ENCODE data around the gene TLL1. TPM values are rescaled to one million over a fixed set of nuclear protein-coding genes. Genes with fewer than 3 reads are reported as not detected.

TLL1 gene
- polyA plus RNA-seq, 3 donors: 1.6 to 2.1 (median 1.9) TPM

DNA sequence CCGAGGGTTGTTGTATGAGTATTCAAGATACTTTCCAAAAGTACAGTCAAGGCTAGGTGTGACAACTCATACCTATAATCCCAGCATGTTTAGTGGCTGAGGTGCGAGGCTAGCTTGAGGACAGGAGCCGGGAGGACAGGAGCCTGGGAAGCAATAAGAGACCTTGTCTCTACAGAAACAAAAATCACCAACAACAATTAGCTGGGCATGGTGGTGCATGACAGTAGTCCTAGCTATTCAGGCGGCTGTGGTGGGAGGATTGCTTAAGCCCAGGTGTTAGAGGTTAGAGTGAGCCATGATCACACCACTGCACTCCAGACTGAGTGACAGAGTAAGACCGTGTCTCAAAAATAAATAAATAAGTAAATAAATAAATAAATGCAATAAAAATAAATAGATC, 91.6 kb downstream of the TLL1 start:
- no peak for DNase-seq (ENCODE audit: extremely low read depth in 1 of 11, low read depth in 9 of 11, low spot score in 4 of 11)

DNA sequence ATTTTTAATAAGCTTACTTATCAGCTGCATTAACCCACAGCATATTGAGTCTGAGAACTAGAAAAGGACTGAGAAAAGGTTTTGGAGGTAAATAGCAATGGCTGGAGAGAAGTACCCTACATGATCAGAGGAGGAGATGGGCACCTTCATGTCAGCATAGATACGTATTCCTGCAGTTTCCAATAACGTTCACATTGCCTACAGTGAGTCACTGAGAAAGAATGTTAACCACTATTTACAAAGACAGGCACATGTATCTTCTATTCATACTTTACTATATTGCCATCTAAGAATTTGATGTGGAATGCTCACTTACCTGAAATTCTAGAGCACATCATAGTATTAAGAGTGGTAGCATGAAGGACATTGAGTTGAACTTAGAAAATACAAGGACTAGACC, 92.5 kb downstream of the TLL1 start:
- no peak for DNase-seq (ENCODE audit: extremely low read depth in 1 of 11, low read depth in 9 of 11, low spot score in 4 of 11)

DNA sequence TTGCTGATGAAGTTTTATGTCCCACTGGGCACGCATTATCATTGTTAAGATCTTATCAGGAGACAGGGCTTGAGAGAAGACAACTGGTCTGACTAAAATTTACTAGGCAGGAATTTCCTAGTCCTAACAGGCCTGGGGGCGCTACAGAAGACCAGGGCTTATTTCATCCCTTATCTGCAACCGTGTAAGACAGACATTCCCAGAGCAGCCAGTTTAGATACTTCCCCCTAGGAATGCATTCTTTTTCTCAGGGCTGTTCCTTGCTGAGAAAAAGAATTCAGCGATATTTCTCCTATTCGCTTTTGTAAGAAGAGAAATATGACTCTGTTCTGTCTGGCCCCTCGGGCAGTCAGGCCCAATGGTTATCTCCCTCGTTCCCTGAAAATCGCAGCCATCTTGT, 93.8 kb downstream of the TLL1 start:
- DNase-seq (ENCODE audit: extremely low read depth in 1 of 11, low read depth in 9 of 11, low spot score in 4 of 11): no peak

DNA sequence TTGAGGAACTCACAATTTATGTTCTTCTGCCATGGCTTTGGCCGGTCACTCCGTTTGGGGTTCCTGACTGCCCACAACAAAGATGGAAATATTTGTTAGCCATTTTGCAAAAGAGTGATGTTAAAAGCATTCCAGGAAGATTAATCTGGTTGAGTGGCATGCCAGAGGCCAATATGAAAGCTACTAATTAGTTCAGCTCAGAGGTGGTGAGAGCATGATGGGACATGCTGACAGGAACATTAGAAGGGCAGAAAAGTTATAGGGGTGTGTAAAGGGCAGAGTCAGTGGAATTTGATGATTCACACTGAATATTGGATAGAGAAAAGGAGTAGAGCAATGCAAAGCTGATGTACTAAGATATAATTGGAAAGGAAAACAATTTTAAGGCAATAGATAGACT, 94.4 kb downstream of the TLL1 start:
- DNase-seq (ENCODE audit: extremely low read depth in 1 of 11, low read depth in 9 of 11, low spot score in 4 of 11): no peak

DNA sequence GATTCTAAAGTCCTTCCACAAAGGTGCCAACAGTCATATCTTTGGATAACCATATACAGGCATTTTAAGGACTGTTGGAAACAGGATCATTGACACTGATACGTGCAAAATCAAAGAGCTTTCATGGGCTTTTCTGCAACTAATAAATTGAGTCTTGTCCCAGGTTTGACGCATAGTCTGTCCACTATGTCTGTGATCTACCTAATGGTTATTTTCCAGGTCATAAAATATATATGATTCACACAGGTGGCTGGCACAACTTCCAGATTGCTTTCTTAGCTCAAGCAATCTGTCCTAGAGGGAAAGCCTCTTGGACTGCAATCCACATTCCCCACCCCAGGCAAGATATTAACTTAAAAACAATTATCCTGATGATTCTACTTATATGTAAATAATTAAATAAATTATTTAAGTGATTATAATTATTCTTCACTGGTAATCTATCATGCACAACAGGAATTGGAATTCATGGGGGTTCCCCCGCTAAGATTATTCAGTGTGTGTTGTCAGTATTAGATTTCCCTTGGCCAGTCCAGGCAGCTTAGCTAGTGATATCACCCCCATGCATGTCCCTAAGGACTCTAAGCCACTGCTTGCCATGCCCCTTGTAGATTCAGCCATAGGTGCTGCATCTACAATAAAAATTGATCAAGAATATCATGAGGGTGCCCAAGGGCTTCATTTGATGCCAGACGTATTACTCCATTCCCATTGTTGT, 97.8 kb downstream of the TLL1 start:
- DNase-seq (ENCODE audit: extremely low read depth in 1 of 11, low read depth in 9 of 11, low spot score in 4 of 11): no peak

DNA sequence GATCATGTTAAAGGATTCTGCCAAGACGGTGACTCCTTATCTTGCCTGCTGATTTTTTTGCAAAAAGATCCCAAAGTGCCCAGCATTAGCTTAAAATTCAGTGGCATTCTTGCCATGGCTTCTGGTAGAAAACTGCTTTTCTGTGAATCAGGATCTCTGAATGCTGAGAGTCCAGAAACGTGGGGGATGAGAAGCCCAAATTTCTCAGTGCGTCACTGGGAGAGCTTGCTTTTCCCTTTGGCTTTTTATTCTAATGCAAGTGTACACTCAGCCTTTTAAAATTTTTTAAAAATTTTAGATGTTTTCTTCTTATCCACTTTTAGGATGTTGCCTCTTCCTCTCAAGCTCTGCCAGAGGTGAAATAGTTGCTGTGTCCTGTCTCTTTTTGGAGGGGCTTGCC, 98.4 kb downstream of the TLL1 start:
- DNase-seq (ENCODE audit: extremely low read depth in 1 of 11, low read depth in 9 of 11, low spot score in 4 of 11): no peak

DNA sequence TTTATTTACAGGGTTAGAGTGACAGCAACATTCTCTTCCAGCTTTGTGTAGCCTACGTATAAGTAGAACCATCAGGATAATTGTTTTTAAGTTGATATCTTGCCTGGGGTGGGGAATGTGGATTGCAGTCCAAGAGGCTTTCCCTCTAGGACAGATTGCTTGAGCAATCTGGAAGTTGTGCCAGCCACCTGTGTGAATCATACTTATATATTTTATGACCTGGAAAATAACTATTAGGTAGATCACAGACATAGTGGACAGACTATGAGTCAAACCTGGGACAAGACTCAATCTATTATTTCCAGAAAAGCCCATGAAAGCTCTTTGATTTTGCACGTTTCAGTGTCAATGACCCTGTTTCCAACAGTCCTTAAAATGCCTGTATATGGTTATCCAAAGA, 98.9 kb downstream of the TLL1 start:
- DNase-seq (ENCODE audit: extremely low read depth in 1 of 11, low read depth in 9 of 11, low spot score in 4 of 11): no peak

DNA sequence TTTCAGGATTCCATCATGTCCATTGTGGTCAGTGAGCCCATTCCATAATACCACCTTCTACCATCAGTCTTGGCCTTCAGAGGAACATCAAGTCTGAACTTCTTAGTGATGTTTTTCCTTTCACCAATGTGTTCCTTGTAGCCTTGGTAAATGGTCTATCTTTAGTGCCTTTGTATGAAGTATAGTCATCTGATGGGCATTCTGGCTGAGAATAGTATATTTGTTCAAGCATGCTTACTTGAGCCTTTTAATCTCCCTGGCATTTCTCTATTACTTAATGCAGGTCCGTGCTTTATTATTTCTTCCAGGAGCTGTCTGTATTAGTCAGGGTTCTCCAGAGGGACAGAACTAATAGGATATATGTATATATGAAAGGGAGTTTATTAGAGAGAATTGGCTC, 99.7 kb downstream of the TLL1 start:
- no peak for DNase-seq (ENCODE audit: extremely low read depth in 1 of 11, low read depth in 9 of 11, low spot score in 4 of 11)

DNA sequence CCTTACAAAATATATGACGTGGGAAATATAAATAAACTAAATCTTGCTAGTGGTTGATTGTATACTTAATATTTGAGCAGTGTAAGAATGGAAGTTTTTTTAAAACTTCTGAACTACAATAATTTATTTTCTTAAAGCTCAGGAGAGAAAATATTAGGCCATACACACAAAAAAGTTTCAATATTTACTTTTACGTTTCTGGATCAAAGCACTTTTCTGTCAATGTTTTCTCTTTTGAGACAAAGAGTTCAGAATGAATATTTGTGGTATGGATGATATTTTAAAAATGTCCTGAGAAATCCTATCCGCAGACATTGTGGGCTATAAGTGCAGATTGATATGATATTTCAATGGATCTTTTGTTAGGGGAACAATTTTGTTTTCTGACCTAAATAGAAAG, 109.9 kb downstream of the TLL1 start:
- DNase-seq (ENCODE audit: extremely low read depth in 1 of 11, low read depth in 9 of 11, low spot score in 4 of 11): no peak

DNA sequence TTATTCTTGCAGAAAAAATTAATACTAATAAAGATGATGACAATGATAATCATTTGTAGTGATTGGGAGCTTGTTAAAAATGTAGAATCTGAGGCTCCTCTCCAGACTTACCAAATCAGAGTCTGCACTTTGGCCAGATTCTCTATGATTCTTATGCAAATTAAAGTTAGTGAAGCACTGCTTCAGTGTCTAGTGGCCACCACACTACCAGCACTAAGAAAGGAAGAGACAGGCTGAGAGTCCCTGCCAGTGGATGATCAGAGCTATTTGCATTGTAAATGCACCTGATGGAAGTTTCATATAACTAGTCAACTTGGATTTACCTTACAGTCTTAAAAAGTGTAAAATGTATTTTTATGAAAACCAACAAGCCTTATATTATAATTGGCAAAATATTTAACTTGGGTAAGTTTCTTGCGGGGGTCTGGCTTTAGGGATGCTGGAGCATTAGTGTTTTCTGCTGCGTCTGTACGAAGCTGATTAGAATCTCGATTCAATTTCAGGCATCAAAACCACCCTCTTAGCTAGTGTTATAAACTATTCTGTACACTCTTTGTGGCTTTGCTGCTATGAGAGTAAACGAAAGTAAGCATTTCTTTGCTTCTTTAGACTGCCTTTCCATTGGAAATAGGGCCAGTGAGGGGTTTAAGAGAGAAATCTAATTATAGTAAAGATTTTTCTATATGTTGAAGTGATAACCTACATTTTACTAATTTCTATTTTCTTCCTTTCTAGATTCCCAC, 114.1 kb downstream of the TLL1 start:
- DNase-seq (ENCODE audit: extremely low read depth in 1 of 11, low read depth in 9 of 11, low spot score in 4 of 11): no peak

DNA sequence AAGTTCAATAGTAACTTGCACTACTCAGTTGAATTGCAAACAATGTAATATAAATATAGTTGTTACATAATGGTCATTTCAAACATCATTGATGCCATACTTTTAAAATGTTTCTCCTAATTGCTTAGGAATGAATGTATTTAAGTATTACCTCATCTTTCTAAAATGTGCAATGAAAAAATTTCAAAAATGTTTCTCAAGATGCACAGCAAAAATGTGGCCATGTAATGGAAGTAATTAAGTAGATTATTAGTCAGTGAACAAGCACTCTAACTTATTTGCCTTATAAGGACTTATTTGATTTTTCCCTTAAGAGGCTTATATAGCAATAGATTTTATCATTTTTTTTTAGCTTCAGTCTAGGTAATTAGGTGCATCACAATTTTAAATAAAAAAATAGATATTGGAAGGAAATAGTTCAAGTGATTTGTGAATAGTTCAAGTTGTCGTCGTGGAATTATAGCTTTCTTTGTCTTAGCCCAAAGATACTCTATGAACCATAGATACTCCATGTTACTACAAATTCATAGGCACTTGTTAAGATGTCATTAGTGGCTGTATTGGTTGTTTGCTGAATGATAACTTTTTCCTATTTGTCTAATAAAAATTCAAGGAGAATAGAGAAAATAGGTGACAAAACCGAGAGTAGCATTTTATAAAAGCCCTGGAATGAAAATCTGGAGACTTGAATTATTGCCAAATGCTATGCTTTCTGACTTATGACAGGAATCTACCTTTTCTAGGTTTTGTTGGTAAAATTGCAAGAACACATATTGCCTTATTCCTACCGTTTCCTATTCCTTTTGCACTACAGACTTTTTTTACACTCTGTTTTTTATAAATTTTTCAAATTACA, 118.5 kb downstream of the TLL1 start:
- no peak for DNase-seq (ENCODE audit: extremely low read depth in 1 of 11, low read depth in 9 of 11, low spot score in 4 of 11)

DNA sequence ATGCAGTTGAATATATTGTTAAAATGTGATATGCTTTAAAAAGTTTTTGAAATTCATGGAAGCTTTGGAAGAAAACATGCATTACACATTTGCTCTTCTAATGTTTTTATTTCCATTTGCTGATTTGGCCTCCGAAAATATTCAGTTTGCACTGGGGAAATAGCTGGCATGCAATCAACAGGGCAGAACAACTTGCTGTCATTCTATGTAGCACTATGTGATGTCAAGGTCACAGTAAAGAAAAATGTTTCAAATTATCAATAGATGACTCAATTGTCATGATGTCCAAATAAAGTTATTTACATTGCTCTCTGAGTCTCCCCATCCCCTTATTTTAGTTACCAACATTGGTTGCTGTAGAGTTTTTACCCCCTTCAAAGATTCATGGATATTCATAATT, 119.2 kb downstream of the TLL1 start:
- no peak for DNase-seq (ENCODE audit: extremely low read depth in 1 of 11, low read depth in 9 of 11, low spot score in 4 of 11)

DNA sequence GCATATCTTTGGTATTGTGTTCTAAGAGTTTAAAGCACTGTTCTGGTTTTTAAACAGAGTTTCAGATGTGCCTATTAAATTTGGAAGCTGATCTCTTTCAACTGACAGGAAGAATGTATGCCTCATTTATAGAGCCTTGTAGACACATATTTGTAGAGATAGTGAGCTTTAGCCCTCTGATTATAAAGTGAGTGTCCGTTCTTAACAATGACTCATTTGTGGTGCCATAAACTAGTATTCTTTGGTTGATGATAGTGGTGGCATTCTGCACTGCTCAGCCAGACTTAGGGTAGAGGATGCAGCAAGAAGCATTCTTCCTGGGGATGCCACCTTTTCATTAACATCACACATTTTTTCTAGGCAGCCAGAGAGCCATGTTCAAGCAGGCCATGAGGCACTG, 121.7 kb downstream of the TLL1 start:
- no peak for DNase-seq (ENCODE audit: extremely low read depth in 1 of 11, low read depth in 9 of 11, low spot score in 4 of 11)

DNA sequence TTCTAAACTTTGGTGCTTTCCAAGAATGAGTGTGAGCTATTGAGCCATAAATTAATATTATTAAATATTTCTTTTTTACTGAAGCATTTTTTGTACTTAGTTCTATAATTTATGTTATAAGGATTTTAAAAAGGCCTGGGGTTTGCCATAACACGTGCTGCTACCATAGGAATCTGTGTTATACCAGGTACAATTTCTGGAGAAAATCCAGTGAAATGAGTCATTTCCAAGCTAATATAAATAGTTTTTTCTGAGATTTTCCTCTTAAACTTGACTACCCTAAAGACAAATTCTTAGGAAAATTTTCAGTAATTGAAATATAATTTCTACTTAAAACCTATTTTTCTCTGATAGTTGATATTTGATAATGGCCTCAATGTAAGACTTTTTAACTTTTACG, 130.8 kb downstream of the TLL1 start:
- no peak for DNase-seq (ENCODE audit: extremely low read depth in 1 of 11, low read depth in 9 of 11, low spot score in 4 of 11)

DNA sequence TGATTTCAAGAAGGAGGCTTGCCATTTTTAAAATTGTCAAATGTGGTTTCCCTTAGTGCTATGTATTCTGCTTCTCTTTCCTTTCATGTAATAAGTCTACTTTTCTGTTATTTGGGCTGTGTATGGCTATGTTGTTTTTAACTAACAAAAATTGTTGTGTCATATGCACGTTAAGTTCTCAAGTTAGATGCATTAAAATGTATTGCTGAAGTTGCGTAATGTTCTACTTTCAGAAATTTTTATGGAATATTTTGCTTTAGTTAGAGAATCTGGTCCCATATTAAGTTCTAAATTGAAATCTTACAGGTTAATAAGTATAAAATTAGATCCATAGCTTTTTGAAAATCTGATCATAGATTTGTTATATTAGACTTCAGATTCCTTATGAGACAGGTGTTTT, 133.2 kb downstream of the TLL1 start:
- no peak for DNase-seq (ENCODE audit: extremely low read depth in 1 of 11, low read depth in 9 of 11, low spot score in 4 of 11)

DNA sequence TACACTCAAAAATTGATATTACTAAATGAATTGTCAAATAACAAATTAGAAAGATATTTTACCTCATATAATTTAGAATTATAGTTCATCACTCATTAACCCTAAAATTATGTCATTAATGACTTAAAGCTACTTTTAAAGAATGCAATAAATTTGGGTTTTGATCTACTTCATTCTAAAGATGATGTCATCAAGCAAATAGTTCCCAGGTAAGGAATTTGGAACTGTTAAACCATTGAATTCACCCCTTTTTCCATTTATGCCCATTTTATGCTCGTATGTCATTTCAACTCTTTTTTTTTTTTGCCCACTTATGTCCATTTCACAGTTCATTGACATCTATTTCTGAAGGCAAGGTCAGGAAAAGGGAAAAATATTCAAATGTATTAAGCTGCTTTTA, 135.5 kb downstream of the TLL1 start:
- no peak for DNase-seq (ENCODE audit: extremely low read depth in 1 of 11, low read depth in 9 of 11, low spot score in 4 of 11)

DNA sequence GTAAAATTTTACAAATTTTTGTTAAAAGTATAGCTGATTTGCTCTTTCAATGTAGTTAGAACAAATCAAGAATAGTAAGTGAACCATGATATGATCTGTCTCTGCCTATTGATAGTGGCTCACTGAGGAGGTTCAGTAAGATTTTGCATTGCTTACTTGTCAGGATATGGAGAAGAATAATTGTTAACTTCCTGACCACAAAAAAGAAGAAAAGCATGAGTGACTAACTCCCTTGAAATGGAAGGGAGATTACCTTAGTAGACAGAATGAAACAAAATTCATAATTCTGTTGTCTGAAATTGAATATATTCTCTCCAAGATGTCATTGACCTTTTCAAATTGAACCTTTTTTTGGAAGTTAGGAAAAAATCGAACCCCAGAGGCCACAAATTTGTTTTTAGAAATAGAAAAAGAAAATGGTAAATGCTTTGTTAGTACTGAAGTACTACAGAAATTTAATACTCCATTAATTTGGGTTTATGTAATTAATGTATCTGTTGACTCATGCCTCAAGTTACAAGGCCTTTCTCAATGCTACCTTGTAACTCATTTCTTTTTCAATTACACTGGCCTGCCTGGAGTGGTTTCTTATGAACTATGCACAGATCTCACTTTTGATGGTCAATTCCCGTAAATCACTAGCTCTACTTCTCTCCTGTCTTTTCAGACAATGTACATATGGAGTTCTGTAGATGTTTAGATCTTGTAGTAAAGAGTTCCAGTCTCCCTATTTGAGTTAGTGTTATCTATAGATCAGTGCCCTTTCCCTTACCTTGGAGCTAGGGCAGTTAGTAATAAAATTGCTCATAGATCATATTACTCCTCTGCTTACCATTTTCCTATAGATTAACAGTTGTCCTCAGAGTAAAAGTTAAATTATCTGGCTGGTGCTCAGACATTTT, 139.3 kb downstream of the TLL1 start:
- DNase-seq (ENCODE audit: extremely low read depth in 1 of 11, low read depth in 9 of 11, low spot score in 4 of 11): no peak

DNA sequence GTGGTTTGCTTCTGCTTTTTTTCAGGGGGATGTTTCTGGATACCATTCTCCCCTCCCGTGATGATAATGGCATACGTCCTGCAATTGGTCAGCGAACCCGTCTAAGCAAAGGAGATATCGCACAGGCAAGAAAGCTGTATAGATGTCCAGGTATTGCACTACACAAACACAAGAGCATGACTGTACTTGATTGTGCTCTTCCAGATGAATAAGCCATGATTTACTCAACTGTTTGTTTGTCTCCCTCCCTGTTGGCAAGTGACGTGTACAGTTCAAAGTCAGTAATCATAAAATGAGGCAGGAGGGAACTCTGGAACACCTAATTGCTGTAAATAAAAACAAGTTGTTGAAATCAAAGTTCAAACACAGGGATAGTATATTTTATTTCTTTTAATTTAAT, 141.4 kb downstream of the TLL1 start:
- no peak for DNase-seq (ENCODE audit: extremely low read depth in 1 of 11, low read depth in 9 of 11, low spot score in 4 of 11)

DNA sequence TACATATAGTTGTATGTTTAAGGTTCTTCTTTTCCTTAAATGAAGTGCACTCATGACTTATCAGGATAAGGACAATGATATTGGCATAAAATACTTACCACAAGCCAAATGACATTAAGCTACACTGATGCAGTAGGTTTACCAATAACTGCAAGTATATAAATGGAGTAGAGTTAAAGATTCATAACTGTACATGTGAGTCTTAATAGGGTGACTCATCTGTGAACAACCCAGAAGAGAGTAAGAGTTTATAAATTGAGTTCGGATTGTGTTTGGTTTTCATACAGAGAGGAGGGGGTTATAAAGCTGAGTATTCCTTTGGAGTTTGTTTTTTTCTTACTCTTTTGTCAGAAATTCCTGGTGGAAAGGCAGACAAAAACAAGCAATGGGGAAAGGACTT, 144.8 kb downstream of the TLL1 start:
- DNase-seq (ENCODE audit: extremely low read depth in 1 of 11, low read depth in 9 of 11, low spot score in 4 of 11): no peak
